ENCODE results near the gene FCRL1.

DNA sequence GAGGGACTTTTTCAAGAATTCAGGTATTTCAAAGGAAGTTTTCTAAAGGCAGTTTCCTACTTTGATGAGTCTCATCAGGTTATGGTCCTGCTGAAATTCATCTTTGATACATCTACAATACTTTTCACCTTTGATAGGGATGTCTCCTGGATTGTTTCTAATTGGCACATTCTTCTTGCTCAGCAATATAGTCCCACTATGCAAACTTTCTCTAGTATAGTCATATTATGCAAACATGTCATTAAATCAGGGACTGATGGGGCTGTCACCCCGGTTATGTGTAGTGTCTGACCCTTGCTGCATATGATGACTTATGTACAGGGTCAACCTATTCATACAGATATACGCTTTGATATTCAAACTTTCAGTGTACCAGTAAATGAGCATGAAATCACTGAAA is 379 bp upstream of the FCRL1 start:
- TF ChIP-seq, protein P1, sequence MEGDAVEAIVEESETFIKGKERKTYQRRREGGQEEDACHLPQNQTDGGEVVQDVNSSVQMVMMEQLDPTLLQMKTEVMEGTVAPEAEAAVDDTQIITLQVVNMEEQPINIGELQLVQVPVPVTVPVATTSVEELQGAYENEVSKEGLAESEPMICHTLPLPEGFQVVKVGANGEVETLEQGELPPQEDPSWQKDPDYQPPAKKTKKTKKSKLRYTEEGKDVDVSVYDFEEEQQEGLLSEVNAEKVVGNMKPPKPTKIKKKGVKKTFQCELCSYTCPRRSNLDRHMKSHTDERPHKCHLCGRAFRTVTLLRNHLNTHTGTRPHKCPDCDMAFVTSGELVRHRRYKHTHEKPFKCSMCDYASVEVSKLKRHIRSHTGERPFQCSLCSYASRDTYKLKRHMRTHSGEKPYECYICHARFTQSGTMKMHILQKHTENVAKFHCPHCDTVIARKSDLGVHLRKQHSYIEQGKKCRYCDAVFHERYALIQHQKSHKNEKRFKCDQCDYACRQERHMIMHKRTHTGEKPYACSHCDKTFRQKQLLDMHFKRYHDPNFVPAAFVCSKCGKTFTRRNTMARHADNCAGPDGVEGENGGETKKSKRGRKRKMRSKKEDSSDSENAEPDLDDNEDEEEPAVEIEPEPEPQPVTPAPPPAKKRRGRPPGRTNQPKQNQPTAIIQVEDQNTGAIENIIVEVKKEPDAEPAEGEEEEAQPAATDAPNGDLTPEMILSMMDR (IDR thresholded peaks at IDR 0.05) = no peak
- TF ChIP-seq POLR2A (IDR thresholded peaks at IDR 0.05) = no peak

Measured in Peyer's patch (tissue), 4 donors.